ENCODE data around the gene GGT1. TPM values are rescaled to one million over a fixed set of nuclear protein-coding genes. Genes with fewer than 3 reads are reported as not detected.
"Not testable (repeated sequence)": the region's sequence is repeated elsewhere in the genome, so short reads cannot be mapped to it uniquely, and the experiment has no call there.

Gene GGT1
- total RNA-seq (16.0 TPM), polyA plus RNA-seq (26.4 TPM)
- long read RNA-seq, donor 1: 0 reads
- long read RNA-seq, donor 2, partial matches to known transcripts: 0 of 1 reads
- long read RNA-seq, donor 2, other reads (novel, unspliced or antisense): 0 of 1 reads
- long read RNA-seq, donor 3: 0 reads
- long read RNA-seq, donor 4, partial matches to known transcripts: 0 of 1 reads
- long read RNA-seq, donor 4, other reads (novel, unspliced or antisense): 0 of 1 reads
- long read RNA-seq, donor 5: 0 reads
- long read RNA-seq, donor 6: 0 reads
- long read RNA-seq, donor 7, partial matches to known transcripts: 0 of 1 reads
- long read RNA-seq, donor 7, other reads (novel, unspliced or antisense): 0 of 1 reads
- long read RNA-seq, donor 8, partial matches to known transcripts: 0 of 1 reads
- long read RNA-seq, donor 8, other reads (novel, unspliced or antisense): 0 of 1 reads
- long read RNA-seq, donor 9: 0 reads
- long read RNA-seq, donor 10, partial matches to known transcripts: 0 of 2 reads
- long read RNA-seq, donor 10, other reads (novel, unspliced or antisense): 0 of 2 reads

DNA sequence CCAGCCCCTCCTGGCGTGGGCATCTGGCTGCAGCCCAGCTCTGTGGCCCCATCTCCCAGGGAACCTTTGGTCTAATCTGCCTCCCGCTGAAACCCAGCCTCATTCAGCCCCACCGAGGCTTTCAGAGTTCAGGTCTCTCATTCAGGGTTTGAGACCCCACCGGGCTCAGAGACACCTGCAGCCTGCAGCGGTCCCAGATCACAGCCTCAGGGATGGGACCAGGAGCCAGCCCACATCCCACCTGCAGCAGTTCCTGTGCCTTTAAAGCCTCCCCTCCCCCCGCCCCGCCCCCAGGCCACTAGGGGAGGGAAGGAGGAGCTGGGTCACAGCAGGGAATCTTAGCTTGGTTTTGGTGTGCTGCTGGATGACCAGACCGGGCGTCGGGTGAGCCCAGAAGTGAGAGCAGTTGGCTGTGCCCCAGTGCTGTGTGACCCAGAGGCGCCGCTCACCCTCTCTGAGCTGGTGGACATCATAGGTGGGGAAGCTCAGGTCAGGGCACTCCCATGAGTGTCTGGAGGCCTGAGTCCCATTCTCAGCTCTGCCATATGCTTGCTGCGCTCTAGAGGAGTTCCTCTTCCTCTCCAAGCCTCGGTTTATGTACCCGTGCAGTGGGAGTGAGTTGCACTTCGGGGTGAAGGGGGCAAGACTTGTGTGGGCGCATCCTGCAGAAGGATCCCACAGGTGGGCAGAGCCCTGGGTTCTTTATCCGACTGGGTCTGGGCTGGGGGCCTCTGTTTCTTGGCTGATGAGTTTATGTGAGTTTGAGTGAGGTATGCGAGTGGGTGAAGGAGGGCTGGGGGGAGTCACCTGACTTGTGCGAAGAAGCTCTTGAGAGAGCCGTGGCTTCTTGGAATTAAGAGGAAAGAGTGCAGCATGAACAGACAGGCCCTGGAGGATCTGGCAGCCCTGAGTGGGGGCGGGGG lies at the start of gene GGT1:
Gene GGT1 (plus strand): TSS at position 347 of the 923 bp plus-strand sequence. CDS start 7,889 bp downstream, outside the sequence.
- not testable (repeated sequence) for H3K36me3 ChIP-seq (ENCODE audit: control insufficient read depth in 2 of 2, insufficient read depth in 2 of 2, low read length in 1 of 2); H3K4me3 ChIP-seq (ENCODE audit: low read length in 2 of 2); H3K27me3 ChIP-seq (ENCODE audit: control insufficient read depth in 2 of 2, insufficient read depth in 1 of 2, low read length in 1 of 2); H3K9me3 ChIP-seq (ENCODE audit: control insufficient read depth in 2 of 2, insufficient read depth in 1 of 2, low read length in 1 of 2)
- peak in 1 of 9 donors; percentile 32 for DNase-seq (ENCODE audit: low read depth in 6 of 9, low spot score in 9 of 9)
- WGBS: 61% methylated on average over 21 of the region's 22 CpGs
- Histone ChIP-seq H3K4me1 (ENCODE audit: control insufficient read depth in 2 of 2, insufficient read depth in 2 of 2, low read length in 2 of 2) (peaks cover 4 to 37% of the 10 kb centered on the region in 2 donors), H3K27ac (ENCODE audit: low read depth in 1 of 2, low read length in 1 of 2) (peak within 1 kb of the TSS; percentile 60)

DNA sequence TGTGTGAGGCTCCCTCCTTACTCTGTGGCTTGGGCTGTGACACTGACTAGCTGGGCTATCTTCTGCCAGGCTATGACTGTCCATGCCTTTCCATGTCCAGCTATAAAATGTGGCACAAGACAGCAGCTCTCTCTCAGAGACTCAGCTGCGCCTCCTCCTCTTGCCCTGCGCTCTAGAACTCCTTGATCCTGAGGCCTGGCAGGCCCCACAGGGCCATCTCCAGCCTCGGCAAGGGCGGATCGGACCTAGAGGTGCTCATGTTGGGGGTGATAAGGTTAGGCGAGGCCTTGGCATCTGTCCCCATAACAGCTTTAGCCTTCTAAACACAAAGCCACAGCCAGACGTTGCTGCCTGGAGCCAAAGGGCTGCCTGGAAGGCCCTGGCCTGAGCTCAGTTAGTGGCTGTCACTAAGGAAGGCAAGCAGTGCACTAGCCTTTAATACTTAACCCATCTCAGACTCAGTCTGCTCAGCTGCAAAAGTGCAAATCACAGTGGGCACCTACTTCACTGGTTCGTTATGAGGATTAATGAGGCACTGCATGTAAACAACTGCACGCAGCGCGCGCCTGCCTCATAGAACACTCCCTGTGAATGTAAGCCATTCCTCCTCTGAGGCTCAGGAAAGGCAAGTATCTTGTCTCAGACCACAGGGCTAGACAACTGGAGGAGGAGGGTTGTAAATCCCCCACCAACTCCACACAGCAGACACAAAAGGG lies 49.2 kb upstream of the GGT1 start:
- 84% methylated on average over 12 of the region's 12 CpGs for WGBS
- no peak for DNase-seq (ENCODE audit: low read depth in 6 of 9, low spot score in 9 of 9)
- Histone ChIP-seq H3K27ac (ENCODE audit: low read depth in 1 of 2, low read length in 1 of 2) (peak overlapping the region in 1 of 2 donors; percentile 75), H3K36me3 (ENCODE audit: control insufficient read depth in 2 of 2, insufficient read depth in 2 of 2, low read length in 1 of 2) (peaks cover 26 to 28% of the 10 kb centered on the region in 2 donors), H3K4me1 (ENCODE audit: control insufficient read depth in 2 of 2, insufficient read depth in 2 of 2, low read length in 2 of 2) (peaks cover 12 to 30% of the 10 kb centered on the region in 2 donors), H3K27me3 (ENCODE audit: control insufficient read depth in 2 of 2, insufficient read depth in 1 of 2, low read length in 1 of 2) (no peaks in the 10 kb centered on the region), H3K4me3 (ENCODE audit: low read length in 2 of 2) (peak overlapping the region; percentile 70 to 90), H3K9me3 (ENCODE audit: control insufficient read depth in 2 of 2, insufficient read depth in 1 of 2, low read length in 1 of 2) (no peaks in the 10 kb centered on the region)

DNA sequence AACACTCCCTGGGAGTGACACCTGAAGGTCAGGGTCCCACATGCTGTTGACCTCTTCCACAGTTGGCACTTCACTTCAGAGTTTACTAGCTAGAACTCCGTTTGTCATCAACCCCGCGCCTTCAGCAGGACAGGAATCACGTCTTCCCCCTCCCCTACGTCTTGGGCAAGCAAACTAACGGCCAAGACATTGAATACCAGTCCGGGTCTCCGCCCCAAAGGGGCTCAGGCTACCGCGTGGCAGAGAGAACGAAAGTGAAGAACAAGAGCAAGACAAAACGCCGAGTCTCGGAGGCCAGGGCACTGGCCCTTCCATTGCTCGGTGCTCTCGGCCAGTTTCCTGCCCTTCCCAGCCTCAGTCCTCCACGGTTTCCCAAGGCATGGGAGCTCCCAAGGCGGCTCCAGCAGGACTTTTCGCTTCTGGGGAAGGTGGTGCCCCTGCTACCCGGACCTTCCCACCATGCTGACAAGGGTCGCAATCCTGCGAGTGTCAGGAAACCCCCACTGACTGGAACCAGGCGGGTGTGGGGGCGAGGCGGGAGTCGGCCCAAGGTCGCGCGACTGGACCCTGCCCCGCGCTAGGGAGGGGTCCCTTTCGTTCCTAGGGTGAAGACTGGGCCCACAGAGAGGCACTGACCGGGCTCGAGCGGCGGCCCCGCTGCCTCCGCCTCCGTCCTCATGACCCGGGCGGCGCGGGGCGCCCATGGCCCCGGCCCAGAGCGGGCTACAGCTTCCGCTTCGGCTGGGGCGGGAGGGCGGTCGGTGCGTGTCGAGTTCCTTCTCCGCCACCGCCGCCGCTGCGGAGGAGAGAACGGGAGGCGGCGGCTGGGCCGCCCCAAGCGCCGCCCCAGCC lies 48.5 kb upstream of the GGT1 start, which contains the start of gene GUCD1:
Gene GUCD1 (minus strand): TSS at position 826 of the 852 bp plus-strand sequence. CDS start 147 bp downstream, at position 679.
- H3K4me1 ChIP-seq (ENCODE audit: control insufficient read depth in 2 of 2, insufficient read depth in 2 of 2, low read length in 2 of 2): peaks cover 12 to 30% of the 10 kb centered on the region in 2 donors
- WGBS: under 1% methylated on average over 64 of the region's 64 CpGs
- H3K9me3 ChIP-seq (ENCODE audit: control insufficient read depth in 2 of 2, insufficient read depth in 1 of 2, low read length in 1 of 2): no peaks in the 10 kb centered on the region
- H3K4me3 ChIP-seq (ENCODE audit: low read length in 2 of 2): peak within 1 kb of the TSS; percentile 70 to 95
- H3K27me3 ChIP-seq (ENCODE audit: control insufficient read depth in 2 of 2, insufficient read depth in 1 of 2, low read length in 1 of 2): no peaks in the 10 kb centered on the region
- peak in 5 of 9 donors; percentile 2 to 43 (median 15) for DNase-seq (ENCODE audit: low read depth in 6 of 9, low spot score in 9 of 9)
- peaks cover 30 to 36% of the 10 kb centered on the region in 2 donors for H3K36me3 ChIP-seq (ENCODE audit: control insufficient read depth in 2 of 2, insufficient read depth in 2 of 2, low read length in 1 of 2)
- peak within 1 kb of the TSS; percentile 92 to 99 for H3K27ac ChIP-seq (ENCODE audit: low read depth in 1 of 2, low read length in 1 of 2)

DNA sequence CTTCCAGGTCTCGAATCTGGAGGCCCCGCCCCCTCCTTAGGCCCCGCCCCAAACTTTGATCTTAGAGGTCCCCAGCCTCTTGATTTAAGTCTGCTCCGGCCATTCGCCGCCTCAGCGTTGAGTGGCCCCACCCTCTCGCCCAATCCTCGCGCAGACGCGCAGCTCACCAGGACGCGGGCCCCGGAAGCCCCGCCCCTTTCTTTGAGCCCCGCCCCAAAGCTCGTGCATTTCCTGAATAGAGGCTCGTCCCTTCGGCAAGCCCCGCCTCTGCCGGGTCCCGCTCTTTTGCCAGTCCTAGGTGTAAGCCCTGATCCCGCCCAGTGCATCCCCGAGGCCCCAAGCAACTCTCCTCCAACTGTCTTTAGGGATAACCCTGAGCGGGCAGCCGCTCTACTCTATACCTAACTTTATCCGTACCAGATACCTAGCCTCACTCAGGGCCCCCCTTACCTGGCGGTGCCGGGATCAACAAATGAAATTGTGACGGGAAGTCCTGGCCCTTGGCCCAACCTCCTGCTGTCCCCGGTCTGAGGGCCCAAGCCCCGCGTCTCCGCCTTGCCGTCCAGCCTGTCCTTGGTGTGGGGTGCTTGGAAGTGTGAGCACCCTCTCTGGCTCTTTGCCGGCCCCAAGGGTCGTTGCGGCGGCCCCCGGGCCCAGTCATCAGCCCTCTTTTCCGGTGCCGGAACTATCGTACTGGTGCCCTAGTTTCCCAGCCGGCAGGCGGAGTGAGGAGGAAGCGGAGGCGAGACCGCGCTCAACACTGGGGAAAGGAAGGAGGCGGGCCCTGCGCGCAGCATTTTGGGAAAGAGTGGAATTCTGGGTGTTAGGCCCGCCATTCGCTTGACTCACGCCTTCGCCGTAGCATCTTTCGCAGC lies 47.6 kb upstream of the GGT1 start, which contains the start of gene SNRPD3:
Gene SNRPD3 (plus strand): TSS at position 835 of the 875 bp plus-strand sequence. CDS start 1,676 bp downstream, outside the sequence.
- Histone ChIP-seq H3K4me3 (ENCODE audit: low read length in 2 of 2) (peak within 1 kb of the TSS; percentile 70 to 95), H3K9me3 (ENCODE audit: control insufficient read depth in 2 of 2, insufficient read depth in 1 of 2, low read length in 1 of 2) (no peaks in the 10 kb centered on the region), H3K27ac (ENCODE audit: low read depth in 1 of 2, low read length in 1 of 2) (peak within 1 kb of the TSS; percentile 92 to 99), H3K4me1 (ENCODE audit: control insufficient read depth in 2 of 2, insufficient read depth in 2 of 2, low read length in 2 of 2) (peaks cover 12 to 30% of the 10 kb centered on the region in 2 donors), H3K36me3 (ENCODE audit: control insufficient read depth in 2 of 2, insufficient read depth in 2 of 2, low read length in 1 of 2) (peaks cover 27 to 40% of the 10 kb centered on the region in 2 donors), H3K27me3 (ENCODE audit: control insufficient read depth in 2 of 2, insufficient read depth in 1 of 2, low read length in 1 of 2) (no peaks in the 10 kb centered on the region)
- WGBS: under 1% methylated on average over 59 of the region's 59 CpGs
- DNase-seq (ENCODE audit: low read depth in 6 of 9, low spot score in 9 of 9): peak; percentile 95 to 99 (median 99)

DNA sequence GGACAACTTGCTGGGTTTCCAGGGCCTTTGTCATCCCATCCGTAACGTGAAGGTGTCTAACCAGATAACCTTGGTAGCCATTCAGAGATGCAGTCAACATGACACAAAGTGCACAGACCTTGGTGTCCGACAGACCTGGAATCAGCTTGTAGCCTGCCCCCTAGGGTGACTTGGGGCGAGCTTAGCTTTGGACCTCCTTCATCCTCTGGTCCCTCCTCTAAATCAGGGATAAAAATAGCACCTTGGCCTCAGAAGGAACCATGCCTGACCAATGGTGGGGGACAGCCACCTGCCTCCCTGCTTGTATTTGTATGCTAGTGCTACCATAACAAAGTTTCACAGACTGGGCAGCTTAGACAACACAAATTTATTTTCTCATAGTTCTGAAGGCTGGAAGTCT lies 43.5 kb upstream of the GGT1 start:
- Histone ChIP-seq H3K4me3 (ENCODE audit: low read length in 2 of 2) (no peak overlapping the region), H3K4me1 (ENCODE audit: control insufficient read depth in 2 of 2, insufficient read depth in 2 of 2, low read length in 2 of 2) (peaks cover 10 to 14% of the 10 kb centered on the region in 2 donors), H3K27me3 (ENCODE audit: control insufficient read depth in 2 of 2, insufficient read depth in 1 of 2, low read length in 1 of 2) (no peaks in the 10 kb centered on the region), H3K9me3 (ENCODE audit: control insufficient read depth in 2 of 2, insufficient read depth in 1 of 2, low read length in 1 of 2) (no peaks in the 10 kb centered on the region), H3K36me3 (ENCODE audit: control insufficient read depth in 2 of 2, insufficient read depth in 2 of 2, low read length in 1 of 2) (peaks cover 39 to 62% of the 10 kb centered on the region in 2 donors), H3K27ac (ENCODE audit: low read depth in 1 of 2, low read length in 1 of 2) (no peak overlapping the region)
- DNase-seq (ENCODE audit: low read depth in 6 of 9, low spot score in 9 of 9): no peak
- WGBS: 94% methylated on average over 4 of the region's 4 CpGs

DNA sequence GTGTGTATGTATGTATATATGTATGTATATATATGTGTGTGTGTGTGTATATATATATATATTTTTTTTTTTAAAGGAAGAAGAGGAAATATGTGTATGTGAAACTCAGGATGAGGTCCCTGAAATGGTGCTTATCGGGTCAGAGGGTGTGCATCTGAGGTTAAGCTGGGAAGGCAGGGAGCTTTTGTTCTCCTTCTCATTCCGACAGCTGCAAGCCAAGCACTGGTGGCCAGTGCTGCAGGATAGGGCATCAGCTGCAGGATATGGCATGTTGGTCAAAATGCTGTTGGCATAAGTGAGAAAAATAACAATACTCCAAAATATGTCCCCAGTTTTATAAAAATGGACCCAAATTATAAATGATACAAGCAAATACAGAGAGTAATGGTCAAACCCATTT lies 39.7 kb upstream of the GGT1 start:
- no peaks in the 10 kb centered on the region for H3K4me1 ChIP-seq (ENCODE audit: control insufficient read depth in 2 of 2, insufficient read depth in 2 of 2, low read length in 2 of 2)
- H3K36me3 ChIP-seq (ENCODE audit: control insufficient read depth in 2 of 2, insufficient read depth in 2 of 2, low read length in 1 of 2): peaks cover 56 to 79% of the 10 kb centered on the region in 2 donors
- WGBS: 100% methylated on average over 2 of the region's 2 CpGs

DNA sequence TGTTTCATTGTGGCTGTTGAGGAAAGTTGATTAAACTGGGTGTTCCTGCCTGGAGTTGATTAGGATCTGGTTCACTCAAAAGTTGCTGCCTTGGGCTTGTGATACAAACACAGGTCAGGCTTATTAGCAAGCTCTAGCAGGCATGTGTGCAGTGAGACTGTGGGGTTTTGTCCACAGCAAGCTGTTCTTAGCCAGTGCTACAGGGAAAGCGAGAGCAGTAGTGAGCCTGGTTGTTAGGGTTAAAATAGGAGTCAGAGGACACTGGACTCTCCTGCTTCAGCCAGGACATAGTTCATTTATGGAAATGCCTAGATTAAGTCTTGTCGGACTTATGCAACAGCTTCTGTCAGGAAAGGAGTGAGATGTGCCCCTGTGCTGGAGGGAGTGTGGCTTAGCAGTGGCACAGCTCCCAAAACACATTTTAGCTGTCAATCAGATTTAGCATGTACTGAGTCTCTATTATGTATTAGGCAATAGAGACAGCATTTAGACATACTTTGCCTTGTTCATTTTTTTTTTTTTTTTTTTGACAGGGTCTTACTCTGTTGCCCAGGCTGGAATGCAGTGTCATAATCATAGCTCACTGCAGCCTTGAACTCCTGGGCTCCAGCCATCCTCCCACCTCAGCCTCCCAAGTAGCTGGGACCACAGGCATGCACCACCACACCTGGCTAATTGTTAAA lies 38.5 kb upstream of the GGT1 start:
- Histone ChIP-seq H3K4me1 (ENCODE audit: control insufficient read depth in 2 of 2, insufficient read depth in 2 of 2, low read length in 2 of 2) (no peaks in the 10 kb centered on the region), H3K9me3 (ENCODE audit: control insufficient read depth in 2 of 2, insufficient read depth in 1 of 2, low read length in 1 of 2) (no peaks in the 10 kb centered on the region), H3K27me3 (ENCODE audit: control insufficient read depth in 2 of 2, insufficient read depth in 1 of 2, low read length in 1 of 2) (no peaks in the 10 kb centered on the region), H3K4me3 (ENCODE audit: low read length in 2 of 2) (no peak overlapping the region), H3K27ac (ENCODE audit: low read depth in 1 of 2, low read length in 1 of 2) (no peak overlapping the region), H3K36me3 (ENCODE audit: control insufficient read depth in 2 of 2, insufficient read depth in 2 of 2, low read length in 1 of 2) (peaks cover 56 to 75% of the 10 kb centered on the region in 2 donors)
- WGBS: 93% methylated on average over 2 of the region's 2 CpGs
- DNase-seq (ENCODE audit: low read depth in 6 of 9, low spot score in 9 of 9): no peak

More for the DNA sequence above, 39.7 kb upstream of the GGT1 start:
- DNase-seq (ENCODE audit: low read depth in 6 of 9, low spot score in 9 of 9): no peak
- Histone ChIP-seq H3K27me3 (ENCODE audit: control insufficient read depth in 2 of 2, insufficient read depth in 1 of 2, low read length in 1 of 2) (no peaks in the 10 kb centered on the region), H3K4me3 (ENCODE audit: low read length in 2 of 2) (no peak overlapping the region), H3K9me3 (ENCODE audit: control insufficient read depth in 2 of 2, insufficient read depth in 1 of 2, low read length in 1 of 2) (no peaks in the 10 kb centered on the region), H3K27ac (ENCODE audit: low read depth in 1 of 2, low read length in 1 of 2) (no peak overlapping the region)
